ENCODE results near the gene S100A6.
A peak's percentile ranks its signal among the peaks of the same experiment; 100 is the strongest.

Gene S100A6

DNA sequence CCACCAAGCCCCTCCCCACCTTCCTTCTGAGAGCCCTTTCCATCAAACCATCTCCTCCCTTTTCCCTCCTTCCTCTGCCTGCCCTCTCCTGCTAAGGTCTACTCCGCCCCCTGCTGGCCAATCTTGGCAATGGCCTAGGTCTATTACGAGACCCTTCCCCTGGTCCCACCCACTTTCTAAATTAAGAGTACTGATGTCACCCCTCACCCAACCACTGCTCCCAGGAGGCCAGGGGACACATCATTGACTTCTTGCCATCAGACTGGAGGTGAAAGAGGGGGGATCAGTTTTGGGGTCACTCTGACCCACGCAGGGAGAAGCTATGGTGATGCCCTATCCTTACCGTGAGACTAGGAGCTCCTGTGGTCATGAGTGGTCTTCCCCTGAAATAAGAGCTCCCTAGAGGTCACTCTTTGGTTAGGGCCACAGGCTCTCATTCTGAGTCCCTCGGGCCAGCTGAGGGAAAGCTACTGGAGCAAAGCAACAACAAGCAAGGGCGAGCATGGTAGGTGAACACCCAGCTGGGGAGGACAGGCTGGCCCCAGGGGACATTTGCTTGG, 40.7 kb downstream of the S100A6 start:
- Histone ChIP-seq H3K4me1 (ENCODE audit: low read depth, poor library complexity, severe bottlenecking) (peaks cover 4% of the 10 kb centered on the region), H3K27ac (no peak overlapping the region), H3K27me3 (ENCODE audit: insufficient read depth, low read depth) (no peaks in the 10 kb centered on the region), H4K20me1 (ENCODE audit: insufficient read depth) (no peaks in the 10 kb centered on the region), H3K4me3 (IDR thresholded peaks at IDR 0.05; ENCODE audit: insufficient read depth, low read depth, low read length) (no peak overlapping the region), H2AFZ (ENCODE audit: low read depth) (peak overlapping the region; percentile 31), H3K9ac (no peak overlapping the region), H3K4me2 (no peak overlapping the region), H3K36me3 (ENCODE audit: insufficient read depth) (no peaks in the 10 kb centered on the region), H3K79me2 (ENCODE audit: insufficient read depth, low read depth) (no peaks in the 10 kb centered on the region)
- TF ChIP-seq, protein P1, sequence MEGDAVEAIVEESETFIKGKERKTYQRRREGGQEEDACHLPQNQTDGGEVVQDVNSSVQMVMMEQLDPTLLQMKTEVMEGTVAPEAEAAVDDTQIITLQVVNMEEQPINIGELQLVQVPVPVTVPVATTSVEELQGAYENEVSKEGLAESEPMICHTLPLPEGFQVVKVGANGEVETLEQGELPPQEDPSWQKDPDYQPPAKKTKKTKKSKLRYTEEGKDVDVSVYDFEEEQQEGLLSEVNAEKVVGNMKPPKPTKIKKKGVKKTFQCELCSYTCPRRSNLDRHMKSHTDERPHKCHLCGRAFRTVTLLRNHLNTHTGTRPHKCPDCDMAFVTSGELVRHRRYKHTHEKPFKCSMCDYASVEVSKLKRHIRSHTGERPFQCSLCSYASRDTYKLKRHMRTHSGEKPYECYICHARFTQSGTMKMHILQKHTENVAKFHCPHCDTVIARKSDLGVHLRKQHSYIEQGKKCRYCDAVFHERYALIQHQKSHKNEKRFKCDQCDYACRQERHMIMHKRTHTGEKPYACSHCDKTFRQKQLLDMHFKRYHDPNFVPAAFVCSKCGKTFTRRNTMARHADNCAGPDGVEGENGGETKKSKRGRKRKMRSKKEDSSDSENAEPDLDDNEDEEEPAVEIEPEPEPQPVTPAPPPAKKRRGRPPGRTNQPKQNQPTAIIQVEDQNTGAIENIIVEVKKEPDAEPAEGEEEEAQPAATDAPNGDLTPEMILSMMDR (conservative IDR thresholded peaks at IDR 0.05; ENCODE audit: low read depth, low read length), result peak; percentile 100

DNA sequence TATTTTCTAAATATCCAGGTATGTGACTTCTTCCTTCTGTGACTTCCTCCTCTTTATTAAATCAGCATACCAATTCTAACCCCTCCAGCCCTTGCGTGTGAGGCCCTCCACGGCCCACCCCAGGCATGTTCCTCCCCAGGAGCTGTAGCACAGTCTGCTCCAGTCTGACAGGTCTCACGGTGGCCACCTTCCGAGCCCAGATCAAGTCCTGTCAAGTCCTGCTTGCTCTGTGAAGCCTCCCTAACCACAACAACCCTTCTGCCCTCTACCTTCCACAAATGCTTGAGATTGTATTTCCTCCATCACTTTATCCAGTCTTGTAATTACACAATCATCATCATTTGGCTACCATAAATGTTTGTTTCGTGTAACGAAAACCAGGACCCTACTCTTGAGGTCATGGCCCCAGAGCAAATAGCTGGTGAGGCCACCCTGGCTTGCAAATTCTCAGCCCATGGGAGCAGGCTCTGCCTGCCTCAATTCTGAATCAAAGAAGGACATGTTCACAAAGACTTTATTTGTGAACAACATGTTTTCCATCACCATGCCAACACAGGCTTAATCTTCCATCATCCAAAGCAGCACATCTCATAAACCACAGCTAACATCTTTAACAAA, 42.3 kb downstream of the S100A6 start:
- H3K27ac ChIP-seq, result no peak overlapping the region

DNA sequence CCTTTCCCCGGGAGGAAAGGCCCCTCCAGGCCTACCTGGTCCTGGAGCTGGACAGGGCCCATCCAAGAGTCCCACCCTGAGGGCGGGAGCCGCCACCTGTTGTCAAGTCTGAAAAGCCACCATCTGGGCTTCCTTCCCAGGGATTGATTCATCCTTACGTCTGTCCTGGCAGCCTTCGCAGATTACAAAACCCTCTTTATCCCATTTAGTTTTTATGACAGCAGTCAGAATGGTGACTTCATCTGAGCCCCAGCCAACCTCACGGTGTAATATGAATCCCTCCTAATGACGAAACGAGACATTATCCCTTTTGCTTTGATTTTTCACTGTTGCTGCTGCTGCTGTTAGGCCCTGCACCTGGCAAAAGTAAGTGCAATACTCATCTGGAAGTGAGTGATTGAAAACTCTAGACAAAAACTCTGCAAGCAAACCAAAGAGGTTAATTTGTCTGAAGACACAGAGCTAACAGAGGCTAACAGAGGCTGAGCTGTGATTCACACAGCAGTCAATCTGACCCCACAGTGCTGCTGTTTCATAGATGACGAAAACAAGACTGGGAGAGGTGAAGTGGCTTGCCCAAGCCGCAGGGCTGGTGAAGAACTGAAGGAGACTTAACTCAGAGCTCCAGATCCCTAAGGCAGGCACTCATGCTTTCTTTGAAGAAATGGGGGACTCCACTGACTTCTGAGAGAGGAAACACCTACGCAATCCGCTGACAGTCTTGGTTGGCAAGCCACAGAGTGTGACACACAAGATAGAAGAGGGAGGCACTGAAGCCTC, 45.3 kb downstream of the S100A6 start:
- Histone ChIP-seq H3K79me2 (ENCODE audit: insufficient read depth, low read depth) (no peaks in the 10 kb centered on the region), H3K36me3 (ENCODE audit: insufficient read depth) (no peaks in the 10 kb centered on the region), H3K9ac (no peak overlapping the region), H3K4me3 (IDR thresholded peaks at IDR 0.05; ENCODE audit: insufficient read depth, low read depth, low read length) (no peak overlapping the region), H3K4me1 (ENCODE audit: low read depth, poor library complexity, severe bottlenecking) (peaks cover 4% of the 10 kb centered on the region), H4K20me1 (ENCODE audit: insufficient read depth) (no peaks in the 10 kb centered on the region), H3K4me2 (no peak overlapping the region), H2AFZ (ENCODE audit: low read depth) (no peak overlapping the region), H3K27me3 (ENCODE audit: insufficient read depth, low read depth) (no peaks in the 10 kb centered on the region), H3K27ac (no peak overlapping the region)
- TF ChIP-seq, protein P1 (conservative IDR thresholded peaks at IDR 0.05; ENCODE audit: low read depth, low read length), result no peak

More for the DNA sequence above, 42.3 kb downstream of the S100A6 start:
- H4K20me1 ChIP-seq (ENCODE audit: insufficient read depth), result no peaks in the 10 kb centered on the region
- TF ChIP-seq, protein P1 (conservative IDR thresholded peaks at IDR 0.05; ENCODE audit: low read depth, low read length), result no peak
- peaks cover 4% of the 10 kb centered on the region for H3K4me1 ChIP-seq (ENCODE audit: low read depth, poor library complexity, severe bottlenecking)
- no peaks in the 10 kb centered on the region for H3K79me2 ChIP-seq (ENCODE audit: insufficient read depth, low read depth)
- H2AFZ ChIP-seq (ENCODE audit: low read depth), result no peak overlapping the region
- no peak overlapping the region for H3K9ac ChIP-seq
- H3K27me3 ChIP-seq (ENCODE audit: insufficient read depth, low read depth), result no peaks in the 10 kb centered on the region
- no peak overlapping the region for H3K4me2 ChIP-seq
- H3K4me3 ChIP-seq (IDR thresholded peaks at IDR 0.05; ENCODE audit: insufficient read depth, low read depth, low read length), result no peak overlapping the region
- H3K36me3 ChIP-seq (ENCODE audit: insufficient read depth), result no peaks in the 10 kb centered on the region

DNA sequence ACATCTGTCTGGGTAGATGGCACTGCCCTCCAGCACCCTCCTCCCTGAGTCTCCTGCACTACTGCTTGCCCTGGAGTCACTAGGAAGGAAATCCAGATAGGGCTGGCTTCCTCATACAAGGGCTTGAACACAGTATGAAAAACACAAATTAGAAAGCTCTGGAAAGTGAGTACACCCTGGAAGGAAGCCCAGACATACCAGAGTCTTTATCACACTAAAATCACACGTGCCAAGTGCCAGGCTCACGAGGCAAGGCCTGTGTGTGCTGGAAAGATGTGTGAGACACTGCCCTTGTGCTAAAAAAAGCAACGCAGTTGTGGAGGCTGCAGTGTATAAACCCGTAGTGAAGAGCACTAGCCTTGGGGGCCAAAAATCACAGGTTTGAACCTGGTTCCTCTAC, 47.1 kb downstream of the S100A6 start:
- no peaks in the 10 kb centered on the region for H3K4me1 ChIP-seq (ENCODE audit: low read depth, poor library complexity, severe bottlenecking)
- H3K27ac ChIP-seq, result no peak overlapping the region
- no peak overlapping the region for H3K4me3 ChIP-seq (IDR thresholded peaks at IDR 0.05; ENCODE audit: insufficient read depth, low read depth, low read length)
- no peaks in the 10 kb centered on the region for H3K36me3 ChIP-seq (ENCODE audit: insufficient read depth)
- no peaks in the 10 kb centered on the region for H4K20me1 ChIP-seq (ENCODE audit: insufficient read depth)
- no peak overlapping the region for H3K4me2 ChIP-seq
- TF ChIP-seq, protein P1 (conservative IDR thresholded peaks at IDR 0.05; ENCODE audit: low read depth, low read length), result no peak
- H3K27me3 ChIP-seq (ENCODE audit: insufficient read depth, low read depth), result no peaks in the 10 kb centered on the region
- no peak overlapping the region for H3K9ac ChIP-seq
- no peak overlapping the region for H2AFZ ChIP-seq (ENCODE audit: low read depth)
- H3K79me2 ChIP-seq (ENCODE audit: insufficient read depth, low read depth), result no peaks in the 10 kb centered on the region

Data from KMS-11 (cell line).